NOMO-1 (cell line): Measurements from ENCODE around the gene FOXC2.

ENCODE experiments used
- DNase-seq, 2 experiments: peaks; one replicate each; lab custom pipeline; 2025; ENCODE audit not compliant: unreplicated experiment in 2 of 2; lab: John Stamatoyannopoulos, UW

Gene FOXC2

GRCh38 chr16:86554917-86555703 is 11.5 kb upstream of the FOXC2 start, which contains the start of gene MTHFSD:
MTHFSD (minus strand) TSS chr16:86555235; CDS start chr16:86555184, 51 bp downstream.
- DNase-seq = peak; percentile 73 to 80

DNA sequence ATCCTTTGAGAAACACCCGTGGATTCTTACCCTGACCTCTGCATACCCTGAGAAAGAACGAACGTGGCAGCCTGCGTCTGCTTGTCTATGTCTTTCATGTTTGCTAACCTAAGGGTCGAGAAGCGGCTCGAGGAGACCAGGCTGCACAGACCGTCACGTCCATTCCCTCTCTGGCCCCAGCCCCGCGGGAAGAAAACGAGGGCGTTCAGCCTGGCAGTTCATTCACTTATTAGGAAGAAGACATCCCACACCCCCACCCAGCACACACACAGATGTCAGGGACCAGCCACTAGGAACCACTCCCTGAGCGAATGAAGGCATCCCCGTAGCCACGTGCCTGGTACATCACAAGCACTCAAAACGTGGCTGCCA is 10.9 kb upstream of the FOXC2 start:
- DNase-seq = no peak

DNA sequence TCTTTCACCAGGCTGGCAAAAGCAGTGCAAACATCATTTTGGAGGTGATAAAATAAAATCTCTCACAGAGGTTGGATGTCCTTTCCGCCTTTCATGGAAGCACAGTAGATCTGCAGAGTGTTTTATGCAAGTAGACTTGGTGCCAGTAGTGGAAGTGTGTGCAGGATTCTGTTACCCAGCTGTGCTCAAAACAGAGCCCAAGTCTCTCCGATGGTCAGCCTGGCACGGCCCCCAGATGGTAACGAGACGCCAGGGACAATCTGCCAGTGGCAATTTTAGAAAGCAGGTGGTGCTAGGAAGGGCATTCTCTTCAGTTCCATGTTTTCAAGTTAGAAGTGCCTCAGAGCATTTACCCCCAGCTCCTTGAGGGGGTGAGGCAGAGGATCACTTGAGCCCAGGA is 10.1 kb upstream of the FOXC2 start:
- no peak for DNase-seq

DNA sequence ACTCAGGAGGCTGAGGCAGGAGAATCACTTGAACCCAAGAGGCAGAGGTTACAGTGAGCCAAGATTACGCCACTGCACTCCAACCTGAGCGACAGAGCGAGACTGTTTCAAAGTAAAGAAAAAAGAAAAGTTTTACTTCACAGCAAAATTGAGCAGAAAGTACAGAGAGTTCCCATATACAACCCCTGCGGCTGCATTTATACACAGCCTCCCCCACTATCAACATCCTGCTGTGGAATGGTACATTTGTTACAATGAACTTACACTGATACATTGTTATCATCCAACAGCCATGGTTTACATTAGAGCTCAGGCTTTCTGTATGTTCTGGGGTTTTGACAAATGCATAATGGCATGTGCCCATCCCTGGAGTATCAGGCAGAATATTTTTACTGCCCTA is 9.0 kb upstream of the FOXC2 start:
- DNase-seq = no peak

GRCh38 chr16:86558355-86559193 is 8.1 kb upstream of the FOXC2 start:
- no peak for DNase-seq

- DNase-seq = no peak
Measured at GRCh38 chr16:86559802-86560305, 6.8 kb upstream of the FOXC2 start.

- DNase-seq = no peak
Measured at GRCh38 chr16:86562356-86562755, 4.3 kb upstream of the FOXC2 start.

DNA sequence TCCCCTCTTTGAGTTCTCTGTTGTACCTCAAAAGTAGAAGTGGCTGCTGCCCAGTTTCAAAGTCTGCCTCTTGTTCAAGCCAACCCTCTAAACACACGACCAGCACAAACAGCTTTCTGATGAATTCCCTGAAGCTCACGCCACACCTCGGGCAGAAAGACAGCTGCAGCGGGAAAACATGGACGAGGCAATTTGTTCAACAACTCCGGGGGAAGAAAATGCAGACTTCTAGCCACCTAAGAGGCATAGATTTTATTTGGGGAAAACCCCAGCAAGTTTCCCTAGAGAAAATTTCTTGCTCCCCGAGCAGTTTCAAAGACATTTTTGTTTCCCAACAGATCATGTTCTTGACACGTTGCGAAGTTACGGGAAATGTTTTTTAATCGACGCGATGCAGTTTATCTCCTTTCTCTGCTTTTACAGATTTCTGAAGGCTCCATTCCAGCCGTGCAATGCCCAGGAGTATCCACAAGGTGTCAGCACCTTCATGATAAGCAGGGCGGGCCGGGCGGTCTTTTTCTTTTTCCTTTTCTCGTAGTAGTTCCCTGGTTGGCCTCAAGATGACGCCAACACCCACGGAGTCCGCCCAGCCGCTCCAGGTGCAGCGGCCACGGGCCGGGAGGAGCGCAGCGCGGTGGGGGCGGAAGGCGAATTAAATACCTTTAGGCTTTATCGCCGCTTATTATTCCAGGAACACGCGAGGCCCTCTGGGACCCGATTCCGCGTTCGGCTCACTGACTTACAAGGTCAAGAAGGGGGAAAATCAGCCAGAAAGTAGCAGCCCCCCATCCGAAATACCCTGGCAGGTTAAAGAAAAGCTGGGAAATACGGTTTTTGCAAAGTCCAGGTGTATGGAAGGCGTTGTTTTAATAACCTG is 2.9 kb upstream of the FOXC2 start:
- DNase-seq = peak; percentile 67 to 74

DNA sequence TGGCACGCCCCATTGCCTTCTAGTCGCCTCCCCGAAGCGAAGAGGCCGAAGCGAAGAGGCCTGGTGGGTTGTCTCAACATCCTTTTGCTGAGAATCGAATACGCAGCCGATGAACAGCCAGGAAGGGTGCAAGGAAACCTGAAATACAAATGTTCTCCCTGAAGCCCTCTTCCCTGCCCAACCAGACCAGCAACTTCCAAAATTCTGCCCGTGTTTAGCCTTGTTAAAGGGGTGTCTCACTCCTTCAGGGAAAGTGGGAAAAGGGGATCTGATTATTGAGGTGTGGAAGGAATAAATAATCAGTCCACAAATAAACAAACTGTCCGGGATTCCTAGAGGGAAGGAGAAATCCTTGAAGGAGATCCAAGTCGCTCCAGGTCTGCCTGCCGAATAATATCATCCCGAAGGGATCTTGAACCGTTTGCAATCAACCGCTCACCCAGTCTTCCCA is 1.4 kb upstream of the FOXC2 start:
- DNase-seq = no peak

DNA sequence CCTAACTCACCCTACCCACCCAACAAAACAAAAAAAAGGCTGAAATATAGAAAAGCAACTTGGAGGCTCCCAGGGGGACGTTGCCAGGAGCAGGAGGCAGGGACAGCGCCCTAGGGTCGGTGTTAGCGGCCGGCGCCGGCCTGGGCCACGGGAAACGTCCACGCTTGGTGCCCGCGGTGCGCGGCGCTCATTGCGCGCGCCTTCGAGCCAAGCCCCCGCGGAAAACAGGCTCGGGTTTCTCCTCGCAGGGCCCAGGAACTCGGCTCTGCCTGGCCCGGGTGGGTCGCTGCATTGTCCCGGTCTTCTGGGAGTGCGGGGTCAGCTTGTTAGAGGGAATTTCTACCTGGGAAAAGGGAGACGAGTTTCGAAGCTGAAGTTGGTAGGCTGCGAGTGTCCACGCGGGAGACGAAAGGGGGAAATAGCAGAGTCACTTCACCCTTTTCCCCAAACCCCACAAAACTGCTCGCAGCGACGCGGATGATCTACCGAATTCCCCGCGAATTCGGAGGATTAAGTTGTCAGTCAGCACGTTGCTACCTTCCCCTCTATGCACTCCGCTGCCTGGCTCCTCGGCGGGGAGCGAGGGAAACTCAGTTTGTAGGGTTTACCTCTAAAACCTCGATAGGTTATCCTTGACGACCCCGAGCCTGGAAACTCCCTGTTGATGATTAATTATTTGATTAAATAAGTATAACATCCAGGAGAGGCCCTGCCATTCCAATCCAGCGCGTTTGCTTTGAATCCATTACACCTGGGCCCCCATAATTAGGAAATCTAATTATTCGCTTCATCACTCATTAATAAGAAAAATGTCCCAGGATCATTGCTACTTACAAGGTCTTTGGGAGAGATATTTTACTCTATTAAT is 751 bp upstream of the FOXC2 start:
- no peak for DNase-seq

- no peak for DNase-seq
Measured at GRCh38 chr16:86566966-86567700, 504 bp downstream of the FOXC2 start.

DNA sequence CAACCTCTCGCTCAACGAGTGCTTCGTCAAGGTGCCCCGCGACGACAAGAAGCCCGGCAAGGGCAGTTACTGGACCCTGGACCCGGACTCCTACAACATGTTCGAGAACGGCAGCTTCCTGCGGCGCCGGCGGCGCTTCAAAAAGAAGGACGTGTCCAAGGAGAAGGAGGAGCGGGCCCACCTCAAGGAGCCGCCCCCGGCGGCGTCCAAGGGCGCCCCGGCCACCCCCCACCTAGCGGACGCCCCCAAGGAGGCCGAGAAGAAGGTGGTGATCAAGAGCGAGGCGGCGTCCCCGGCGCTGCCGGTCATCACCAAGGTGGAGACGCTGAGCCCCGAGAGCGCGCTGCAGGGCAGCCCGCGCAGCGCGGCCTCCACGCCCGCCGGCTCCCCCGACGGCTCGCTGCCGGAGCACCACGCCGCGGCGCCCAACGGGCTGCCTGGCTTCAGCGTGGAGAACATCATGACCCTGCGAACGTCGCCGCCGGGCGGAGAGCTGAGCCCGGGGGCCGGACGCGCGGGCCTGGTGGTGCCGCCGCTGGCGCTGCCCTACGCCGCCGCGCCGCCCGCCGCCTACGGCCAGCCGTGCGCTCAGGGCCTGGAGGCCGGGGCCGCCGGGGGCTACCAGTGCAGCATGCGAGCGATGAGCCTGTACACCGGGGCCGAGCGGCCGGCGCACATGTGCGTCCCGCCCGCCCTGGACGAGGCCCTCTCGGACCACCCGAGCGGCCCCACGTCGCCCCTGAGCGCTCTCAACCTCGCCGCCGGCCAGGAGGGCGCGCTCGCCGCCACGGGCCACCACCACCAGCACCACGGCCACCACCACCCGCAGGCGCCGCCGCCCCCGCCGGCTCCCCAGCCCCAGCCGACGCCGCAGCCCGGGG is 1.3 kb downstream of the FOXC2 start:
- DNase-seq = no peak

- no peak for DNase-seq
Measured at GRCh38 chr16:86568677-86569623, 2.3 kb downstream of the FOXC2 start.

- DNase-seq = no peak
Measured at GRCh38 chr16:86569701-86570447, 3.2 kb downstream of the FOXC2 start.

DNA sequence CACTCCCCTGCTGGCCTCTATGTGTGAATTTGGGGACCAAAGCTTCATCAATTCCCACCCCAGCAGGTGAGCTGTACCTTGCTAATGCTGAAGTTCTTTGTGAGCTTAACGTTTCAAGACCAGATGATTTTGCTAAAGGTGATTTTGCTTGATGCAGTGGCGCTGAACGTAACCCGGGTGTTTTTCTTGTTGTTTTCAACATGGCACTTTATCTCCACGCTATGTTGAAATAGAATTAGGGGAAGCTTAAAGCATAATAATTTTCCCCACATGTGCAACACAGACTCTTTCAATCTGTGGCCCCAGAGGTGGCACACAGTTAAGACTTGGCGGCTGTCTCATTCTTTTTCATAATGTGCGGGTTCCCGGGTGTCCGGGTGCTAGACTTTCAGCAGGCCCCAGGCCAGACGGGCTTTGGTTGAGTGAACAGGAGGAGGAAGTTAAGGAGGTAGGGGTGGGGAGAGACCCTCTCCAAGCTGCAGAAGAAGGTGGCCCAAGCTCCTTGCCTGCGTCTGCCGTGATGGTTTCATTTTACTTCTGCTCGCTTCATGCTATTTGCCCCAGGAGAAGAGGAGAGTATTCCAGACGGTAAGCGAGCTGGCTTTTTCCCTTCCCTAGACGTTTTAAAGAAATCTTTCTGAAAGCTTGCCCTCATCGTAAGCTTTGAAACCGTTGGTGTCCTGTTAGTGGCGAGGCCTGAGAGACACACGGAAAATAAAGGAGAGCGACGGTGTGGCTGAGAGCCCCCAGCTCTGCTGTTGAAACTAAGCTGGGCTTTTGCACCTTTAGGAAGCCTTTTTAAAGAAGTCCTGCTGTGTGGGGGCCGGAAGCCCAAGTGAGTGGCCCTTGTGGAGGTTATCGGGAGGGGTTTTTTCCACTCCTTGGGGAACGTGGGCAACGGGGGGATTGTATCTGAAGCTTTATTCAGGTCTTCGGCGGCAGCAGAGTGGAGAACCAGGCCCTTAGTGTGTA is 4.2 kb downstream of the FOXC2 start:
- DNase-seq = no peak
